LNCaP clone FGC (cell line): ENCODE results near the gene PRPF19.

Source experiments
- DNase-seq: peaks from one replicate; pipeline ENCODE4 v3.0.0-alpha.2; 2011; ENCODE audit warnings: low read depth
- H3K4me3 ChIP-seq: 2 replicates; pipeline ENCODE4 v1.5.1; 2011; ENCODE audit warnings: mild to moderate bottlenecking, low read depth, low read length, control low read depth
- CTCF ChIP-seq: IDR thresholded peaks from 2 replicates; pipeline ENCODE4 v1.5.1; 2012; ENCODE audit warnings: mild to moderate bottlenecking; ENCODE audit not compliant: control insufficient read depth, insufficient read depth; ENCODE audit errors: extremely low read depth

PRPF19 gene

GRCh38 chr11:60854847-60855725 is 51.3 kb downstream of the PRPF19 start:
- H3K4me3 ChIP-seq, result no peak overlapping the region
- no peak for DNase-seq
- no peak for TF ChIP-seq CTCF

- no peak for TF ChIP-seq CTCF
- H3K4me3 ChIP-seq, result no peak overlapping the region
- no peak for DNase-seq
These were observed 52.1 kb downstream of the PRPF19 start for GRCh38 chr11:60854140-60854846.

DNA sequence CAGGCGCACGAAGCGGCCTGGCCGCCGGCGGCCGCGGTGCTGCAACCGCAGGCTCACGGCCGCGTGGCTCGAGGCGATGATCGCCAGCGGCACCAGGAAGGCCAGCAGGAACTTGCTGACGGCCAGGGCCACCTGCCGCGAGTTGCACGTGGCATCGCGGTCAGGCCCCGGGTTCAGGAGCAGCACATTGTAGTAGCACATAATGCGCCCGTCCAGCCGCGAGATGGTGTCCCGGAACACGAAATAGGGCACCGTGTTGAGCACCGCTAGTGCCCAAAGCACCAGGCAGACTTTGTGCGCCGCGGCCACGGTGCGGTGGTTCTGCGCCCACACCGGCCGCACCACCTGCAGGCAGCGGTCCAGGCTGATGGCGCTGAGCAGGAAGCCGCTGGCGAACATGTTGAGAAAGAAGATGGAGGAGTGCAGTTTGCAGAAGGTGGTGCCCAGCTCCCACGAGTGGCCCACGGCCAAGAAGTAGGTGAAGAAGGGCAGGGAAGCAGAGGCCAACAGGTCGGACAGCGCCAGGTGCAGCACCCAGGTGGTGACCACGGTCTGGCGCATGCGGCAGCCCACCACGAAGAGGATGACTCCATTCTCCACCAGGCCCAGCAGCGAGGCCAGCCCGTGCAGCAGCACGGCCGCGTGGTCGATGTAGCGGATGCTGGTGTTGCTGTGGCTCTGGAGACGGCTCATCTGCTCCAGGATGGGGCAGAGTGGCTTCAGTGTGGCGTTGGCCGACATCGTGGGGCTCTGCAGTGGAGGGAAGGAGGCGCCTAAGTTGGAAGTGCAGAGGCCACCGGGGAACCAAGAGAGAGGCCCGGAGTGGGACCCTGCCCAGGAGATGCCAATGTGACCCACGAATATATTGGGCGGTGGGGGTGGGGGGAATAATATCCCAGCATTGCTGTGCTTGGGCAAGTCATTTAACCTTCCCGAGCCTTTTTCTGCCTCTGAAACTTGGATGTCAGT is 53.1 kb downstream of the PRPF19 start:
- TF ChIP-seq CTCF, result no peak
- H3K4me3 ChIP-seq, result no peak overlapping the region
- DNase-seq, result no peak

GRCh38 chr11:60852117-60852981 is 54.0 kb downstream of the PRPF19 start:
- H3K4me3 ChIP-seq, result no peak overlapping the region
- no peak for DNase-seq
- no peak for TF ChIP-seq CTCF

- DNase-seq, result no peak
- no peak overlapping the region for H3K4me3 ChIP-seq
- no peak for TF ChIP-seq CTCF
These were observed 54.9 kb downstream of the PRPF19 start for GRCh38 chr11:60851327-60852104.
